ENCODE data around the gene MAFG. TPM values are rescaled to one million over a fixed set of nuclear protein-coding genes. Genes with fewer than 3 reads are reported as not detected.

Gene MAFG
- total and polyA plus RNA-seq, 2 of the 13 experiments (the other 11 are each of a cell fraction or from before 2014, with no cell fraction given), result 14.5 to 20.0 TPM

DNA sequence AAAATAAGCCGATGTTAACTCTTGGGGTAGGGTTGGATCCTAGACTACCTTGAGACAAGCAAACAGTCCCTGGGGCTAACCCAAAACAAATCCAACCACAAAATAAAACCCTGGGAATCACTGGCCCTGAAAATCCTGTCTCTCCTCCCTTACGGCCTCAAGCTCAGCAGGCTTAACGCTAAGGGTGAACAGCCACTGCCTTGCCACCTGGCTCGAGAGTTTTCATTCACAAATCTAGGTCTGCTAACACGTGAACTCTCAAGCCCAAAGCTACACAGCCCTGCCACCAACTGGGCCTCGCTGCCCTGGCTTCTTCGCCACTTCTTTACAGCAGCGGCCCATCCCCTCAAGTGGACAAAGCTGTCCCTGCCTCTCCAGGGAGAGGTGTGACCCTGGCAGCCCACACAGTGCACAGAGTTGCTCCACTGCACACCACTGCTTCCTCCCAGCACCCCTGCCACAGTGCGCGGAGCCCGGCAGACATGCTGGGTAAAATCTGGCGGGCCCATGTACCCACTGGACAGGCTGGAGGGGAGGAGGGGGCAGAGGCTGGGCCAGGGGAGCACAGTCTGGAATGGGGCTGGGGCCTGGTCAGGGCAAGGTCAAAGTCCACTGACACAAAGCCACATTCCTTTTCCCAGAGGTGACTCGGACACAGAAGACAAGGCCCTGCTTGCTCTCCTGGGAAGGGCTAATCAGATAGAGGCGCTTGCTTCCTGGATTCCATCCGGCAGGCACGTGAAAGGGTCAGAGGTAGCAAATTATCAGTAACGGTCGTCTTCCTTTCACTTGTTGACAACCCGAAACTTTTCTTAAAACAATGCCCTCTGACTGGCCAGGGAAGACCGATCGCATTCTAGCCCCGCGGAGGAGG is 17.3 kb downstream of the MAFG start (continued):
- TF ChIP-seq PAXIP1 (CRISPR knock-in tag; conservative IDR thresholded peaks at IDR 0.05) (peak; percentile 95), TARDBP (CRISPR knock-in tag; IDR thresholded peaks at IDR 0.05) (peak; percentile 96), CSRNP1 (CRISPR knock-in tag; IDR thresholded peaks at IDR 0.05) (peak; percentile 47), TSC22D2 (CRISPR knock-in tag; IDR thresholded peaks at IDR 0.05; ENCODE audit: borderline replicate concordance) (no peak), ISX (CRISPR knock-in tag; conservative IDR thresholded peaks at IDR 0.05) (peak; percentile 71; the same call in 1 of the 2 replicates), ZNF629 (CRISPR knock-in tag; conservative IDR thresholded peaks at IDR 0.05) (peak; percentile 81; the same call in 1 of the 2 replicates), ZNF567 (CRISPR knock-in tag; IDR thresholded peaks at IDR 0.05; ENCODE audit: borderline replicate concordance) (no peak; the same call in 1 of the 2 replicates), NFIB (CRISPR knock-in tag; IDR thresholded peaks at IDR 0.05; ENCODE audit: borderline replicate concordance) (no peak), ELF4 (CRISPR knock-in tag; IDR thresholded peaks at IDR 0.05; ENCODE audit: borderline replicate concordance) (peak; percentile 81), ZMYM2 (CRISPR knock-in tag; IDR thresholded peaks at IDR 0.05) (no peak), GLI4 (CRISPR knock-in tag; IDR thresholded peaks at IDR 0.05; ENCODE audit: borderline replicate concordance) (no peak), HNRNPH1 (optimal IDR thresholded peaks at IDR 0.05; ENCODE audit: low read depth, low read length) (no peak), KDM5A (IDR thresholded peaks at IDR 0.05; ENCODE audit: borderline replicate concordance, low read length) (no peak), ZKSCAN8 (CRISPR knock-in tag; IDR thresholded peaks at IDR 0.05; ENCODE audit: borderline replicate concordance) (peak; percentile 47; the same call in 1 of the 2 replicates)
- TF ChIP-seq, protein P1, sequence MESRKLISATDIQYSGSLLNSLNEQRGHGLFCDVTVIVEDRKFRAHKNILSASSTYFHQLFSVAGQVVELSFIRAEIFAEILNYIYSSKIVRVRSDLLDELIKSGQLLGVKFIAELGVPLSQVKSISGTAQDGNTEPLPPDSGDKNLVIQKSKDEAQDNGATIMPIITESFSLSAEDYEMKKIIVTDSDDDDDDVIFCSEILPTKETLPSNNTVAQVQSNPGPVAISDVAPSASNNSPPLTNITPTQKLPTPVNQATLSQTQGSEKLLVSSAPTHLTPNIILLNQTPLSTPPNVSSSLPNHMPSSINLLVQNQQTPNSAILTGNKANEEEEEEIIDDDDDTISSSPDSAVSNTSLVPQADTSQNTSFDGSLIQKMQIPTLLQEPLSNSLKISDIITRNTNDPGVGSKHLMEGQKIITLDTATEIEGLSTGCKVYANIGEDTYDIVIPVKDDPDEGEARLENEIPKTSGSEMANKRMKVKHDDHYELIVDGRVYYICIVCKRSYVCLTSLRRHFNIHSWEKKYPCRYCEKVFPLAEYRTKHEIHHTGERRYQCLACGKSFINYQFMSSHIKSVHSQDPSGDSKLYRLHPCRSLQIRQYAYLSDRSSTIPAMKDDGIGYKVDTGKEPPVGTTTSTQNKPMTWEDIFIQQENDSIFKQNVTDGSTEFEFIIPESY (CRISPR knock-in tag; IDR thresholded peaks at IDR 0.05), result peak; percentile 46; the same call in 1 of the 2 replicates
- TF ChIP-seq, protein P2, sequence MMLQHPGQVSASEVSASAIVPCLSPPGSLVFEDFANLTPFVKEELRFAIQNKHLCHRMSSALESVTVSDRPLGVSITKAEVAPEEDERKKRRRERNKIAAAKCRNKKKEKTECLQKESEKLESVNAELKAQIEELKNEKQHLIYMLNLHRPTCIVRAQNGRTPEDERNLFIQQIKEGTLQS (CRISPR knock-in tag; IDR thresholded peaks at IDR 0.05), result no peak

Measured in HepG2 (cell line).